HEK293 (cell line): ENCODE data around the gene MTMR12.

Source experiments
- CTCF ChIA-PET: fragments of 350-600 bp; formaldehyde crosslinking; extraction: SDS; loops from one replicate; lab custom pipeline; 2021; ENCODE audit warnings: antibody characterized with exemption; lab: Yijun Ruan, JAX
- POLR2A ChIA-PET: fragments of 300-600 bp; formaldehyde crosslinking; extraction: SDS; loops from one replicate; lab custom pipeline; 2020; ENCODE audit warnings: antibody characterized with exemption, inconsistent platforms; lab: Yijun Ruan, JAX
- H3K27ac ChIP-seq: fragments of 200-500 bp; sonication (Bioruptor generic); 2 replicates; pipeline ENCODE4 v1.5.1; 2014; ENCODE audit warnings: low read depth, low read length, control low read depth, inconsistent platforms; ENCODE audit errors: extremely low read depth
- H3K36me3 ChIP-seq, 2 experiments: fragments of 200-500 bp in 1 of 2; sonication (Bioruptor generic) in 1 of 2; 1 replicate in 1 of 2; 2 replicates in 1 of 2; pipeline ENCODE4 v1.5.1; 2014 to 2017; ENCODE audit warnings: inconsistent platforms in 2 of 2, low read length in 2 of 2; ENCODE audit not compliant: control insufficient read depth in 2 of 2, insufficient read depth in 1 of 2
- H3K4me1 ChIP-seq: fragments of 200-500 bp; sonication (Bioruptor generic); 2 replicates; pipeline ENCODE4 v1.5.1; 2014; ENCODE audit warnings: mild to moderate bottlenecking, low read length, inconsistent platforms; ENCODE audit not compliant: control insufficient read depth, insufficient read depth
- H3K4me3 ChIP-seq: 2 replicates; pipeline ENCODE4 v1.5.1; 2011; ENCODE audit warnings: low read depth, mild to moderate bottlenecking, control low read depth, low read length, moderate library complexity
- H3K9me3 ChIP-seq: fragments of 200-500 bp; sonication (Bioruptor generic); 2 replicates; pipeline ENCODE4 v1.5.1; 2014; ENCODE audit warnings: low read depth, low read length, inconsistent platforms; ENCODE audit not compliant: control insufficient read depth, insufficient read depth
- HOXD13 ChIP-seq: sonication (generic); formaldehyde crosslinking; IDR thresholded peaks from 2 replicates; pipeline ENCODE4 v1.8.0; 2022; ENCODE audit warnings: missing genetic modification reagents, borderline replicate concordance
- KLF16 ChIP-seq: fragments of 450-650 bp; formaldehyde crosslinking; IDR thresholded peaks from 2 replicates; pipeline ENCODE4 v1.5.1; 2017; ENCODE audit warnings: missing biosample characterization, missing genetic modification characterization
- KLF8 ChIP-seq: fragments of 450-650 bp; formaldehyde crosslinking; IDR thresholded peaks from 2 replicates; pipeline ENCODE4 v1.5.1; 2016; ENCODE audit warnings: missing biosample characterization, missing genetic modification characterization
- SALL2 ChIP-seq: fragments of 450-650 bp; formaldehyde crosslinking; IDR thresholded peaks from 2 replicates; pipeline ENCODE4 v1.5.0; 2017; ENCODE audit warnings: missing biosample characterization, mild to moderate bottlenecking, missing genetic modification characterization, borderline replicate concordance
- ZEB2 ChIP-seq: fragments of 450-650 bp; formaldehyde crosslinking; IDR thresholded peaks from 2 replicates; pipeline ENCODE4 v1.5.1; 2016; ENCODE audit warnings: missing biosample characterization, missing genetic modification characterization
- ZFP3 ChIP-seq: fragments of 450-650 bp; formaldehyde crosslinking; IDR thresholded peaks from 2 replicates; pipeline ENCODE4 v1.5.1; 2016; ENCODE audit warnings: low read depth, missing biosample characterization, missing genetic modification characterization
- ZNF10 ChIP-seq: fragments of 450-650 bp; formaldehyde crosslinking; IDR thresholded peaks from 2 replicates; pipeline ENCODE4 v1.5.1; 2017; ENCODE audit warnings: missing biosample characterization, missing genetic modification characterization
- ZNF132 ChIP-seq: fragments of 450-650 bp; formaldehyde crosslinking; IDR thresholded peaks from 2 replicates; pipeline ENCODE4 v1.5.1; 2017; ENCODE audit warnings: missing biosample characterization, missing genetic modification characterization, borderline replicate concordance
- ZNF140 ChIP-seq: fragments of 450-650 bp; formaldehyde crosslinking; IDR thresholded peaks from 2 replicates; pipeline ENCODE4 v1.5.1; 2016; ENCODE audit warnings: missing biosample characterization, missing genetic modification characterization
- ZNF175 ChIP-seq: fragments of 450-650 bp; formaldehyde crosslinking; IDR thresholded peaks from 2 replicates; pipeline ENCODE4 v1.5.1; 2016; ENCODE audit warnings: missing biosample characterization, missing genetic modification characterization
- ZNF324 ChIP-seq: fragments of 450-650 bp; formaldehyde crosslinking; IDR thresholded peaks from 2 replicates; pipeline ENCODE4 v1.5.1; 2016; ENCODE audit warnings: missing biosample characterization, missing genetic modification characterization
- ZNF350 ChIP-seq: fragments of 450-650 bp; formaldehyde crosslinking; IDR thresholded peaks from 2 replicates; pipeline ENCODE4 v1.5.0; 2017; ENCODE audit warnings: missing biosample characterization, mild to moderate bottlenecking, missing genetic modification characterization
- ZNF391 ChIP-seq: fragments of 450-650 bp; formaldehyde crosslinking; IDR thresholded peaks from 2 replicates; pipeline ENCODE4 v1.5.1; 2016; ENCODE audit warnings: low read depth, missing biosample characterization, missing genetic modification characterization, borderline replicate concordance
- ZNF404 ChIP-seq: fragments of 450-650 bp; formaldehyde crosslinking; IDR thresholded peaks from 2 replicates; pipeline ENCODE4 v1.5.1; 2017; ENCODE audit warnings: missing biosample characterization, missing genetic modification characterization
- ZNF433 ChIP-seq: fragments of 450-650 bp; formaldehyde crosslinking; IDR thresholded peaks from 2 replicates; pipeline ENCODE4 v1.5.1; 2016; ENCODE audit warnings: missing biosample characterization, missing genetic modification characterization, low read depth
- ZNF473 ChIP-seq: fragments of 450-650 bp; formaldehyde crosslinking; IDR thresholded peaks from 2 replicates; pipeline ENCODE4 v1.5.1; 2017; ENCODE audit warnings: missing biosample characterization, missing genetic modification characterization
- ZNF510 ChIP-seq: fragments of 450-650 bp; formaldehyde crosslinking; IDR thresholded peaks from 2 replicates; pipeline ENCODE4 v1.5.1; 2018; ENCODE audit warnings: mild to moderate bottlenecking, missing genetic modification characterization, missing biosample characterization; ENCODE audit not compliant: insufficient replicate concordance
- ZNF521 ChIP-seq: fragments of 450-650 bp; formaldehyde crosslinking; IDR thresholded peaks from 2 replicates; pipeline ENCODE4 v1.5.1; 2017; ENCODE audit warnings: missing biosample characterization, mild to moderate bottlenecking, missing genetic modification characterization
- ZNF544 ChIP-seq: fragments of 450-650 bp; formaldehyde crosslinking; IDR thresholded peaks from 2 replicates; pipeline ENCODE4 v1.5.0; 2017; ENCODE audit warnings: missing biosample characterization, missing genetic modification characterization
- ZNF549 ChIP-seq: fragments of 450-650 bp; IDR thresholded peaks from 2 replicates; pipeline ENCODE4 v1.5.1; 2018; ENCODE audit warnings: missing biosample characterization, missing genetic modification characterization, mild to moderate bottlenecking, inconsistent platforms, moderate library complexity
- ZNF558 ChIP-seq: fragments of 450-650 bp; formaldehyde crosslinking; IDR thresholded peaks from 2 replicates; pipeline ENCODE4 v1.5.1; 2016; ENCODE audit warnings: missing biosample characterization, missing genetic modification characterization
- ZNF560 ChIP-seq: fragments of 450-650 bp; formaldehyde crosslinking; IDR thresholded peaks from 2 replicates; pipeline ENCODE4 v1.5.1; 2017; ENCODE audit warnings: missing biosample characterization, missing genetic modification characterization, borderline replicate concordance
- ZNF561 ChIP-seq: fragments of 450-650 bp; IDR thresholded peaks from 2 replicates; pipeline ENCODE4 v1.5.1; 2018; ENCODE audit warnings: missing biosample characterization, missing genetic modification characterization, borderline replicate concordance
- ZNF610 ChIP-seq: fragments of 450-650 bp; formaldehyde crosslinking; IDR thresholded peaks from 2 replicates; pipeline ENCODE4 v1.5.1; 2016; ENCODE audit warnings: missing biosample characterization, missing genetic modification characterization, borderline replicate concordance
- ZNF626 ChIP-seq: fragments of 450-650 bp; sonication (Bioruptor Pico); formaldehyde crosslinking; IDR thresholded peaks from 2 replicates; pipeline ENCODE4 v1.5.1; 2018; ENCODE audit warnings: missing biosample characterization, missing genetic modification characterization, inconsistent platforms
- ZNF660 ChIP-seq: fragments of 450-650 bp; IDR thresholded peaks from 2 replicates; pipeline ENCODE4 v1.5.1; 2018; ENCODE audit warnings: missing biosample characterization, mild to moderate bottlenecking, missing genetic modification characterization
- ZNF701 ChIP-seq: fragments of 450-650 bp; formaldehyde crosslinking; IDR thresholded peaks from 2 replicates; pipeline ENCODE4 v1.5.1; 2016; ENCODE audit warnings: missing biosample characterization, missing genetic modification characterization
- ZNF776 ChIP-seq: fragments of 450-650 bp; formaldehyde crosslinking; IDR thresholded peaks from 2 replicates; pipeline ENCODE4 v1.5.0; 2017; ENCODE audit warnings: missing biosample characterization, missing genetic modification characterization, borderline replicate concordance
- ZNF777 ChIP-seq: fragments of 450-650 bp; formaldehyde crosslinking; IDR thresholded peaks from 2 replicates; pipeline ENCODE4 v1.5.1; 2017; ENCODE audit warnings: missing biosample characterization, missing genetic modification characterization, borderline replicate concordance
- ZNF792 ChIP-seq: fragments of 450-650 bp; formaldehyde crosslinking; IDR thresholded peaks from 2 replicates; pipeline ENCODE4 v1.5.1; 2016; ENCODE audit warnings: missing biosample characterization, missing genetic modification characterization
- ZSCAN16 ChIP-seq: fragments of 450-650 bp; formaldehyde crosslinking; IDR thresholded peaks from 2 replicates; pipeline ENCODE4 v1.5.1; 2016; ENCODE audit warnings: missing biosample characterization, missing genetic modification characterization
- TF ChIP-seq, protein P1 (sequence below): fragments of 450-650 bp; formaldehyde crosslinking; IDR thresholded peaks from 2 replicates; pipeline ENCODE4; 2016; ENCODE audit warnings: missing biosample characterization, missing genetic modification characterization

MTMR12 gene

GRCh38 chr5:32339198-32339597 is 26.5 kb upstream of the MTMR12 start (continued):
- TF ChIP-seq ZNF660 (peak; percentile 41; the same call in 1 of the 2 replicates), ZNF610 (tag by site-specific recombination) (peak; percentile 84), ZNF549 (tag by site-specific recombination) (peak; percentile 94), ZNF558 (tag by site-specific recombination) (peak; percentile 76), ZNF521 (no peak), ZNF510 (peak; percentile 83), KLF8 (tag by site-specific recombination) (no peak), ZNF561 (tag by site-specific recombination) (0 out of 2 replicates have a peak, but pooled peaks have one; percentile 19), ZNF626 (tag by site-specific recombination) (peak; percentile 98), ZNF776 (no peak)

GRCh38 chr5:32332966-32333365 is 20.2 kb upstream of the MTMR12 start:
- ChIA-PET CTCF (no interaction called here), POLR2A (no interaction called here)
- TF ChIP-seq ZNF701 = no peak
- TF ChIP-seq ZNF175 = no peak
- no peak for TF ChIP-seq ZNF391 (tag by site-specific recombination)
- no peak for TF ChIP-seq ZNF433
- no peak for TF ChIP-seq SALL2 (tag by site-specific recombination)
- TF ChIP-seq, protein P1, sequence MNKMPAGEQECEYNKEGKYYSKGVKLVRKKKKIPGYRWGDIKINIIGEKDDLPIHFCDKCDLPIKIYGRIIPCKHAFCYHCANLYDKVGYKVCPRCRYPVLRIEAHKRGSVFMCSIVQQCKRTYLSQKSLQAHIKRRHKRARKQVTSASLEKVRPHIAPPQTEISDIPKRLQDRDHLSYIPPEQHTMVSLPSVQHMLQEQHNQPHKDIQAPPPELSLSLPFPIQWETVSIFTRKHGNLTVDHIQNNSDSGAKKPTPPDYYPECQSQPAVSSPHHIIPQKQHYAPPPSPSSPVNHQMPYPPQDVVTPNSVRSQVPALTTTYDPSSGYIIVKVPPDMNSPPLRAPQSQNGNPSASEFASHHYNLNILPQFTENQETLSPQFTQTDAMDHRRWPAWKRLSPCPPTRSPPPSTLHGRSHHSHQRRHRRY (tag by site-specific recombination) = no peak
- TF ChIP-seq ZNF473 (tag by site-specific recombination) = no peak
- TF ChIP-seq ZNF324 (tag by site-specific recombination) = no peak
- TF ChIP-seq ZNF140 (tag by site-specific recombination) = no peak
- TF ChIP-seq ZNF10 (tag by site-specific recombination) = no peak
- TF ChIP-seq ZEB2 = no peak
- TF ChIP-seq ZNF132 = no peak
- no peak for TF ChIP-seq ZNF792 (tag by site-specific recombination)
- TF ChIP-seq ZNF521 = no peak
- no peak for TF ChIP-seq ZNF404 (tag by site-specific recombination)
- no peak for TF ChIP-seq KLF16
- TF ChIP-seq ZSCAN16 (tag by site-specific recombination) = no peak
- TF ChIP-seq ZNF544 (tag by site-specific recombination) = no peak
- H3K4me1 ChIP-seq = 0 out of 2 replicates have a peak, but pooled peaks cover 3% of the 10 kb centered on the region
- H3K36me3 ChIP-seq = no peaks in the 10 kb centered on the region
- H3K9me3 ChIP-seq = no peaks in the 10 kb centered on the region
- H3K4me3 ChIP-seq = no peak overlapping the region
- H3K27ac ChIP-seq = no peak overlapping the region

DNA sequence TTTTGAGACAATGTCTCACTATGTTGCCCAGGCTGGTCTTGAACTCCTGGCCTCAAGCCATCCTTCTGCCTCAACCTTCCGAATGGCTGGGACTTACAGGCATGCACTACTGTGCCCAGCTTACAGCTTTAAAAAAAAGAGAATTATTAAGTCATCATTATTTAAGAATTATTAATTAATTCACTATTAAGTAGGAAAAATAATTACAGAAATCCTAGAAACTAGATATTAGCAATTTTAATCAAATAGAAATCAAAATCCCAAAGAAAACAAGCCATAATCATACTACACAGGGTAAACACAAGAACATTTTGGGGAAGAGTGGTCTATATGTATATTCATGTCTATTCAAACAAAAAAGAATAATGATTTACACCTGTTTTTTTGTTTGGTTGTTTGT is 19.6 kb upstream of the MTMR12 start:
- Histone ChIP-seq H3K4me3 (no peak overlapping the region), H3K4me1 (0 out of 2 replicates have a peak, but pooled peaks cover 3% of the 10 kb centered on the region), H3K36me3 (no peaks in the 10 kb centered on the region), H3K27ac (no peak overlapping the region), H3K9me3 (no peaks in the 10 kb centered on the region)
- CTCF ChIA-PET = interaction anchor here (0.7 to 5.1 kb wide), 2 partner anchors 101 to 1100 kb away, joined by 3 to 86 read pairs; no protein-coding TSS in a partner anchor
- TF ChIP-seq ZNF777 (tag by site-specific recombination) = no peak
- no peak for TF ChIP-seq ZNF560 (tag by site-specific recombination)
- no peak for TF ChIP-seq HOXD13 (CRISPR knock-in tag)
- no peak for TF ChIP-seq ZFP3
- no peak for TF ChIP-seq ZNF350 (tag by site-specific recombination)
- POLR2A ChIA-PET = no interaction called here
